Measurements from ENCODE around the gene SLC43A3.
"Not testable (repeated sequence)": the region's sequence is repeated elsewhere in the genome, so short reads cannot be mapped to it uniquely, and the experiment has no call there.

SLC43A3 gene

GRCh38 chr11:57456960-57457642 lies 30.2 kb upstream of the SLC43A3 start:
- H3K9me3 ChIP-seq (ENCODE audit: low read length), result no peaks in the 10 kb centered on the region
- H3K4me3 ChIP-seq (ENCODE audit: low read length), result no peak overlapping the region
- H2AFZ ChIP-seq (ENCODE audit: low read depth, low read length), result no peak overlapping the region
- H3K4me1 ChIP-seq (ENCODE audit: insufficient read depth, low read length), result peaks cover 23% of the 10 kb centered on the region
- H3K27me3 ChIP-seq (ENCODE audit: insufficient read depth, low read length), result peaks cover 28% of the 10 kb centered on the region
- no peaks in the 10 kb centered on the region for H3K36me3 ChIP-seq (ENCODE audit: insufficient read depth, low read length)

GRCh38 chr11:57453543-57454177 lies 26.7 kb upstream of the SLC43A3 start:
- H2AFZ ChIP-seq (ENCODE audit: low read depth, low read length), result no peak overlapping the region
- peaks cover 7% of the 10 kb centered on the region for H3K4me1 ChIP-seq (ENCODE audit: insufficient read depth, low read length)
- no peaks in the 10 kb centered on the region for H3K9me3 ChIP-seq (ENCODE audit: low read length)
- H3K27me3 ChIP-seq (ENCODE audit: insufficient read depth, low read length), result peaks cover 24% of the 10 kb centered on the region
- H3K4me3 ChIP-seq (ENCODE audit: low read length), result no peak overlapping the region
- no peaks in the 10 kb centered on the region for H3K36me3 ChIP-seq (ENCODE audit: insufficient read depth, low read length)

- H3K36me3 ChIP-seq (ENCODE audit: insufficient read depth, low read length), result no peaks in the 10 kb centered on the region
- no peaks in the 10 kb centered on the region for H3K9me3 ChIP-seq (ENCODE audit: low read length)
- H2AFZ ChIP-seq (ENCODE audit: low read depth, low read length), result no peak overlapping the region
- H3K4me3 ChIP-seq (ENCODE audit: low read length), result no peak overlapping the region
- H3K27me3 ChIP-seq (ENCODE audit: insufficient read depth, low read length), result peaks cover 3% of the 10 kb centered on the region
- no peaks in the 10 kb centered on the region for H3K4me1 ChIP-seq (ENCODE audit: insufficient read depth, low read length)
These were observed 19.1 kb upstream of the SLC43A3 start for GRCh38 chr11:57446055-57446454.

GRCh38 chr11:57445122-57445394 lies 18.1 kb upstream of the SLC43A3 start:
- not testable (repeated sequence) for H3K36me3 ChIP-seq (ENCODE audit: insufficient read depth, low read length); H3K27me3 ChIP-seq (ENCODE audit: insufficient read depth, low read length); H3K4me1 ChIP-seq (ENCODE audit: insufficient read depth, low read length); H2AFZ ChIP-seq (ENCODE audit: low read depth, low read length); H3K9me3 ChIP-seq (ENCODE audit: low read length); H3K4me3 ChIP-seq (ENCODE audit: low read length)

GRCh38 chr11:57444362-57445121 lies 17.6 kb upstream of the SLC43A3 start:
- no peaks in the 10 kb centered on the region for H3K36me3 ChIP-seq (ENCODE audit: insufficient read depth, low read length)
- no peaks in the 10 kb centered on the region for H3K4me1 ChIP-seq (ENCODE audit: insufficient read depth, low read length)
- no peak overlapping the region for H2AFZ ChIP-seq (ENCODE audit: low read depth, low read length)
- no peaks in the 10 kb centered on the region for H3K27me3 ChIP-seq (ENCODE audit: insufficient read depth, low read length)
- H3K9me3 ChIP-seq (ENCODE audit: low read length), result no peaks in the 10 kb centered on the region
- no peak overlapping the region for H3K4me3 ChIP-seq (ENCODE audit: low read length)

- no peaks in the 10 kb centered on the region for H3K36me3 ChIP-seq (ENCODE audit: insufficient read depth, low read length)
- H3K4me1 ChIP-seq (ENCODE audit: insufficient read depth, low read length), result no peaks in the 10 kb centered on the region
- no peaks in the 10 kb centered on the region for H3K27me3 ChIP-seq (ENCODE audit: insufficient read depth, low read length)
- H3K9me3 ChIP-seq (ENCODE audit: low read length), result no peaks in the 10 kb centered on the region
- H2AFZ ChIP-seq (ENCODE audit: low read depth, low read length), result no peak overlapping the region
- no peak overlapping the region for H3K4me3 ChIP-seq (ENCODE audit: low read length)
These were observed 14.0 kb upstream of the SLC43A3 start for GRCh38 chr11:57440744-57441414.

- no peak overlapping the region for H3K4me3 ChIP-seq (ENCODE audit: low read length)
- H3K4me1 ChIP-seq (ENCODE audit: insufficient read depth, low read length), result no peaks in the 10 kb centered on the region
- H3K36me3 ChIP-seq (ENCODE audit: insufficient read depth, low read length), result no peaks in the 10 kb centered on the region
- no peaks in the 10 kb centered on the region for H3K27me3 ChIP-seq (ENCODE audit: insufficient read depth, low read length)
- H3K9me3 ChIP-seq (ENCODE audit: low read length), result no peaks in the 10 kb centered on the region
- H2AFZ ChIP-seq (ENCODE audit: low read depth, low read length), result no peak overlapping the region
These were observed 12.9 kb upstream of the SLC43A3 start for GRCh38 chr11:57439786-57440185.

GRCh38 chr11:57438345-57439285 lies 11.7 kb upstream of the SLC43A3 start:
- Histone ChIP-seq H3K4me3 (ENCODE audit: low read length) (no peak overlapping the region), H3K9me3 (ENCODE audit: low read length) (no peaks in the 10 kb centered on the region), H3K4me1 (ENCODE audit: insufficient read depth, low read length) (no peaks in the 10 kb centered on the region), H2AFZ (ENCODE audit: low read depth, low read length) (no peak overlapping the region), H3K27me3 (ENCODE audit: insufficient read depth, low read length) (no peaks in the 10 kb centered on the region), H3K36me3 (ENCODE audit: insufficient read depth, low read length) (no peaks in the 10 kb centered on the region)

GRCh38 chr11:57436031-57436430 lies 9.1 kb upstream of the SLC43A3 start:
- Histone ChIP-seq H3K4me3 (ENCODE audit: low read length) (no peak overlapping the region), H3K27me3 (ENCODE audit: insufficient read depth, low read length) (peaks cover 2% of the 10 kb centered on the region), H2AFZ (ENCODE audit: low read depth, low read length) (no peak overlapping the region), H3K36me3 (ENCODE audit: insufficient read depth, low read length) (no peaks in the 10 kb centered on the region), H3K9me3 (ENCODE audit: low read length) (no peaks in the 10 kb centered on the region), H3K4me1 (ENCODE audit: insufficient read depth, low read length) (no peaks in the 10 kb centered on the region)

GRCh38 chr11:57434640-57435546 lies 8.0 kb upstream of the SLC43A3 start:
- no peaks in the 10 kb centered on the region for H3K4me1 ChIP-seq (ENCODE audit: insufficient read depth, low read length)
- H2AFZ ChIP-seq (ENCODE audit: low read depth, low read length), result no peak overlapping the region
- H3K36me3 ChIP-seq (ENCODE audit: insufficient read depth, low read length), result no peaks in the 10 kb centered on the region
- H3K4me3 ChIP-seq (ENCODE audit: low read length), result no peak overlapping the region
- peaks cover 7% of the 10 kb centered on the region for H3K27me3 ChIP-seq (ENCODE audit: insufficient read depth, low read length)
- no peaks in the 10 kb centered on the region for H3K9me3 ChIP-seq (ENCODE audit: low read length)

- H3K4me3 ChIP-seq (ENCODE audit: low read length), result no peak overlapping the region
- H2AFZ ChIP-seq (ENCODE audit: low read depth, low read length), result no peak overlapping the region
- H3K4me1 ChIP-seq (ENCODE audit: insufficient read depth, low read length), result no peaks in the 10 kb centered on the region
- no peaks in the 10 kb centered on the region for H3K36me3 ChIP-seq (ENCODE audit: insufficient read depth, low read length)
- peaks cover 7% of the 10 kb centered on the region for H3K27me3 ChIP-seq (ENCODE audit: insufficient read depth, low read length)
- H3K9me3 ChIP-seq (ENCODE audit: low read length), result no peaks in the 10 kb centered on the region
These were observed 5.8 kb upstream of the SLC43A3 start for GRCh38 chr11:57432714-57433163.

- Histone ChIP-seq H3K36me3 (ENCODE audit: insufficient read depth, low read length) (no peaks in the 10 kb centered on the region), H2AFZ (ENCODE audit: low read depth, low read length) (no peak overlapping the region), H3K27me3 (ENCODE audit: insufficient read depth, low read length) (peaks cover 7% of the 10 kb centered on the region), H3K4me1 (ENCODE audit: insufficient read depth, low read length) (no peaks in the 10 kb centered on the region), H3K9me3 (ENCODE audit: low read length) (no peaks in the 10 kb centered on the region), H3K4me3 (ENCODE audit: low read length) (no peak overlapping the region)
These were observed 5.2 kb upstream of the SLC43A3 start for GRCh38 chr11:57432149-57432561.
